HepG2 (cell line): ENCODE results near the gene CD3G. TPM values are rescaled to one million over a fixed set of nuclear protein-coding genes. Genes with fewer than 3 reads are reported as not detected.

ENCODE experiments used
- ATAC-seq: fragments of 200-7000 bp; cut with Tn5 transposase; 3 replicates; pipeline ENCODE4 v1.9.1; 2020; ENCODE audit warnings: mild to moderate bottlenecking, moderate library complexity
- BruUV-seq: library from RNA; stranded (reverse); fragments of 400-500 nt; replicated peaks from 2 replicates; lab custom pipeline; 2021; lab: Mats Ljungman, UMichigan
- CTCF ChIA-PET: fragments of 300-600 bp; formaldehyde crosslinking; extraction: SDS; loops from one replicate; lab custom pipeline; 2021; ENCODE audit warnings: low total read pairs, inconsistent platforms, low intra/inter-chr PET ratio; lab: Yijun Ruan, JAX
- POLR2A ChIA-PET: fragments of 350-600 bp; sonication (Branson Sonifier 250); formaldehyde crosslinking; loops from one replicate; lab custom pipeline; 2020; ENCODE audit warnings: antibody characterized with exemption, inconsistent platforms; lab: Yijun Ruan, JAX
- DNase-seq: peaks from one replicate; pipeline ENCODE4 v3.0.0-alpha.2; 2015; ENCODE audit warnings: low spot score
- FAIRE-seq: peaks from 3 replicates; lab custom pipeline; 2011; peaks lifted over from hg19 to GRCh38; lab: Jason Lieb, UNC
- H2AFZ ChIP-seq: one replicate; pipeline ENCODE4 v1.6.1; 2011; ENCODE audit warnings: low read length, inconsistent platforms
- H3K27ac ChIP-seq: fragments of 300-600 bp; 3 replicates; pipeline ENCODE4 v1.8.0; 2011; ENCODE audit warnings: mixed run types, mild to moderate bottlenecking, mixed read lengths, low read length, inconsistent platforms; ENCODE audit not compliant: insufficient read depth; ENCODE audit errors: extremely low read length
- H3K27me3 ChIP-seq, 2 experiments: fragments of 200-600 bp in 1 of 2; 2 replicates in 1 of 2; 3 replicates in 1 of 2; pipeline versions ENCODE4 v1.6.0 to v1.8.0; 2011; ENCODE audit warnings: low read length in 2 of 2, mild to moderate bottlenecking in 2 of 2, moderate library complexity in 2 of 2, inconsistent platforms in 1 of 2; ENCODE audit not compliant: insufficient read depth in 2 of 2, control insufficient read depth in 1 of 2
- H3K36me3 ChIP-seq, 2 experiments: fragments of 200-600 bp in 1 of 2; replicated peaks in 1 of 2; 2 replicates in 1 of 2; 3 replicates in 1 of 2; pipeline versions ENCODE4 v1.5.1 to v1.8.0; 2011; ENCODE audit warnings: low read length in 2 of 2, inconsistent platforms in 1 of 2; ENCODE audit not compliant: insufficient read depth in 2 of 2, control insufficient read depth in 1 of 2
- H3K4me1 ChIP-seq: 2 replicates; pipeline ENCODE4 v1.5.1; 2012; ENCODE audit warnings: low read length, inconsistent platforms; ENCODE audit not compliant: insufficient read depth
- H3K4me2 ChIP-seq: 2 replicates; pipeline ENCODE4 v1.6.0; 2011; ENCODE audit warnings: low read depth, low read length, inconsistent platforms
- H3K4me3 ChIP-seq, 3 experiments: fragments of 200-600 bp in 1 of 3; sonication (generic), shearing (Covaris generic) in 1 of 3; replicated peaks in 1 of 3; 2 replicates each; pipeline ENCODE4 v1.5.1; 2011 to 2016; ENCODE audit warnings: low read length in 3 of 3, inconsistent platforms in 2 of 3, low read depth in 2 of 3, mild to moderate bottlenecking in 2 of 3, control low read depth in 1 of 3, mixed read lengths in 1 of 3; ENCODE audit not compliant: insufficient read depth in 1 of 3
- H3K79me2 ChIP-seq: one replicate; pipeline ENCODE4 v1.6.1; 2011; ENCODE audit warnings: low read length, inconsistent platforms; ENCODE audit not compliant: insufficient read depth
- H3K9ac ChIP-seq: 2 replicates; pipeline ENCODE4 v1.6.0; 2011; ENCODE audit warnings: mild to moderate bottlenecking, low read depth, low read length, inconsistent platforms; ENCODE audit not compliant: insufficient read depth
- H3K9me3 ChIP-seq: 2 replicates; pipeline ENCODE4 v1.5.1; 2012; ENCODE audit warnings: mild to moderate bottlenecking, low read length
- H4K20me1 ChIP-seq: 2 replicates; pipeline ENCODE4 v1.6.0; 2011; ENCODE audit warnings: inconsistent platforms, mild to moderate bottlenecking, low read length, moderate library complexity; ENCODE audit not compliant: insufficient read depth
- ETV5 ChIP-seq: IDR thresholded peaks from 2 replicates; pipeline ENCODE4 v1.6.1; 2018; ENCODE audit warnings: missing biosample characterization, missing genetic modification reagents, inconsistent platforms, borderline replicate concordance
- FOSL2 ChIP-seq: sonication (generic); formaldehyde crosslinking; IDR thresholded peaks from 2 replicates; pipeline ENCODE4 v1.4.0; 2020; ENCODE audit warnings: missing genetic modification reagents
- HMGXB3 ChIP-seq: sonication (generic); formaldehyde crosslinking; IDR thresholded peaks from 2 replicates; pipeline ENCODE4 v1.4.0; 2020; ENCODE audit warnings: missing genetic modification reagents, borderline replicate concordance
- JUN ChIP-seq: sonication (generic); formaldehyde crosslinking; IDR thresholded peaks from 2 replicates; pipeline ENCODE4 v1.4.0; 2020; ENCODE audit warnings: mild to moderate bottlenecking, missing genetic modification reagents
- JUNB ChIP-seq: sonication (generic); formaldehyde crosslinking; IDR thresholded peaks from 2 replicates; pipeline ENCODE4 v1.8.0; 2022; ENCODE audit warnings: missing genetic modification reagents, mild to moderate bottlenecking, borderline replicate concordance
- NCOA2 ChIP-seq: sonication (generic); formaldehyde crosslinking; IDR thresholded peaks from 2 replicates; pipeline ENCODE4 v1.8.0; 2022; ENCODE audit warnings: inconsistent platforms
- NPAS2 ChIP-seq: sonication (generic); formaldehyde crosslinking; IDR thresholded peaks from 2 replicates; pipeline ENCODE4 v1.8.0; 2022; ENCODE audit warnings: mild to moderate bottlenecking, missing genetic modification reagents, borderline replicate concordance
- TP53 ChIP-seq: sonication (generic); formaldehyde crosslinking; conservative IDR thresholded peaks from 2 replicates; pipeline ENCODE4 v1.4.0; 2020; ENCODE audit warnings: missing genetic modification reagents
- ZNF317 ChIP-seq: sonication (generic); formaldehyde crosslinking; IDR thresholded peaks from 2 replicates; pipeline ENCODE4 v1.5.0; 2020; ENCODE audit warnings: mild to moderate bottlenecking, missing genetic modification reagents
- ZNF713 ChIP-seq: sonication (generic); formaldehyde crosslinking; IDR thresholded peaks from 2 replicates; pipeline ENCODE4 v1.4.0; 2020; ENCODE audit warnings: mild to moderate bottlenecking, missing genetic modification reagents
- ZNF746 ChIP-seq: sonication (generic); formaldehyde crosslinking; IDR thresholded peaks from 2 replicates; pipeline ENCODE4 v1.8.0; 2022; ENCODE audit warnings: mild to moderate bottlenecking, missing genetic modification reagents
- WGBS: methylation state at CpG from one replicate; pipeline ENCODE4 v1.1.6; 2017; ENCODE audit warnings: low lambda C conversion rate; 5-methylcytosine and 5-hydroxymethylcytosine counted together
- in situ Hi-C: cut with HindIII; loops from 2 replicates; pipeline ENCODE4 v1.10.0; 2017; ENCODE audit warnings: low pct_unique_long_range_greater_than_20kb; ENCODE audit not compliant: extremely low pct_ligation_motif_present
- intact Hi-C: fragments of 100-400 bp; cut with micrococcal nuclease; formaldehyde crosslinking; loops from one replicate; pipeline ENCODE4 v1.10.0; 2022; ENCODE audit not compliant: unreplicated experiment
- polyA plus RNA-seq, 8 experiments: library from polyadenylated mRNA; depleted of rRNA in 3 of 8; stranded (reverse) in 7 of 8; unstranded in 1 of 8; fragments of >200 nt; fragmentation: Illumina TruSeq in 4 of 8; extraction: Trizol in 4 of 8; gene quantifications; 2 replicates each; pipeline versions ENCODE4 v1.2.1 to v1.2.3, GENCODE V29; 2011 to 2016; ENCODE audit warnings: low read depth in 4 of 8, missing spikeins in 1 of 8, mixed read lengths in 1 of 8; ENCODE audit not compliant: insufficient read depth in 1 of 8
- total RNA-seq, 5 experiments: library from RNA; depleted of rRNA; stranded (reverse); fragments of >200 nt; fragmentation: Illumina TruSeq; extraction: Trizol; gene quantifications; 2 replicates each; pipeline ENCODE4 v1.2.3, GENCODE V29; 2016; ENCODE audit warnings: low read depth in 1 of 5
- TF ChIP-seq, protein P1 (sequence below): sonication (generic); formaldehyde crosslinking; IDR thresholded peaks from 2 replicates; pipeline ENCODE4 v1.4.0; 2020; ENCODE audit warnings: mild to moderate bottlenecking, missing genetic modification reagents

Gene CD3G
- total and polyA plus RNA-seq, 2 of the 13 experiments (the other 11 are each of a cell fraction or from before 2014, with no cell fraction given), result not detected

- TF ChIP-seq TP53 (CRISPR knock-in tag) (no peak), NPAS2 (no peak), ZNF746 (CRISPR knock-in tag) (no peak)
Measured at GRCh38 chr11:118341815-118342489, 2.2 kb upstream of the CD3G start (continued).

DNA sequence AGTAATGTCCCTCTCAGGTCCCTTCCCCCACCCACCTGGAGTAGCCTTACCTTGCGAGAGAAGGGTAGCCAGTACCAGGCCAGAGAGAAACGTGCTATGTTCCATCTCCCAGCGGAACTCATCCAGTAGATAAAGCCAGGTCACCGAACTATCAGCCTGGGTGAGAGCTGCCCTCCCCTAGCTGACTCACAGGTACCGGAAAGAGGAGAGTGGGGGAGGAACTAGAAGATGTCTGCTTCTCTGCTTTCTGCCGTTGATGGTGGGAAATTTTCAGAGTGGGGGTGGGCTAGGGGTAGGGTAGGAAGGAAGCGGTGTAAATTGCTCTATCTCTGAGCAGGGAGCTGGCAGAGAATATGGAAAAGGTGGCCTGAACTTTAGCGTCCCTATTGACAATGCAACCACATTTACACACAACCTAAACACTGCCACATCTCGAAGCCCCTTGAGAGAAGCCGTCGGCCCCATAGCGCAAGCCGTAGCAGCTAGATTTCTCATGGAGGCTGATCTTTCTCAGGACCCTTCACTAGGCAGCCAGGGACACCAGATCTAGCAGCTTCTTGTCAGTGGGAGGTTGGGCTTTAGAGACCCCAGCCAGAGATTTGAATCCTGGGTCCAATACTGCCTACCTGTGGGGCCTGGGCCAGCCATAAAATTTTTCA is 1.5 kb upstream of the CD3G start, which contains the start of gene CD3D:
TSS of gene CD3D (minus strand) at position 203 of the 659 bp plus-strand sequence. CDS start at position 105, 98 bp downstream.
- ChIA-PET CTCF (no interaction called here), POLR2A (no interaction called here)
- Histone ChIP-seq H2AFZ (peak within 1 kb of the TSS; percentile 25), H3K4me2 (peak within 1 kb of the TSS; percentile 33; the same call in 1 of the 2 replicates), H3K9ac (no peak within 1 kb of the TSS), H3K9me3 (no peaks in the 10 kb centered on the region), H4K20me1 (no peaks in the 10 kb centered on the region), H3K4me3 (no peak within 1 kb of the TSS), H3K4me1 (peaks cover 34% of the 10 kb centered on the region), H3K27ac (no peak within 1 kb of the TSS), H3K27me3 (peaks cover 3 to 23% of the 10 kb centered on the region in 2 experiments; a peak in 2 of 5 replicates), H3K36me3 (no peaks in the 10 kb centered on the region), H3K79me2 (no peaks in the 10 kb centered on the region)
- DNase-seq, result peak; percentile 20
- WGBS, result 16% methylated on average over 8 of the region's 13 CpGs
- in situ Hi-C loops (no loop called here), intact Hi-C loops (no loop called here)
- FAIRE-seq, result no peak
- ATAC-seq, result peak; percentile 60
- BruUV-seq, result no TSS peak
- TF ChIP-seq ZNF713 (CRISPR knock-in tag) (no peak), JUN (CRISPR knock-in tag) (no peak), JUNB (CRISPR knock-in tag) (no peak), HMGXB3 (no peak), ETV5 (CRISPR knock-in tag) (peak; percentile 48; the same call in 1 of the 2 replicates), NCOA2 (CRISPR knock-in tag) (no peak), FOSL2 (peak; percentile 68), ZNF317 (CRISPR knock-in tag) (0 out of 2 replicates have a peak, but pooled peaks have one; percentile 52)
- TF ChIP-seq, protein P1, sequence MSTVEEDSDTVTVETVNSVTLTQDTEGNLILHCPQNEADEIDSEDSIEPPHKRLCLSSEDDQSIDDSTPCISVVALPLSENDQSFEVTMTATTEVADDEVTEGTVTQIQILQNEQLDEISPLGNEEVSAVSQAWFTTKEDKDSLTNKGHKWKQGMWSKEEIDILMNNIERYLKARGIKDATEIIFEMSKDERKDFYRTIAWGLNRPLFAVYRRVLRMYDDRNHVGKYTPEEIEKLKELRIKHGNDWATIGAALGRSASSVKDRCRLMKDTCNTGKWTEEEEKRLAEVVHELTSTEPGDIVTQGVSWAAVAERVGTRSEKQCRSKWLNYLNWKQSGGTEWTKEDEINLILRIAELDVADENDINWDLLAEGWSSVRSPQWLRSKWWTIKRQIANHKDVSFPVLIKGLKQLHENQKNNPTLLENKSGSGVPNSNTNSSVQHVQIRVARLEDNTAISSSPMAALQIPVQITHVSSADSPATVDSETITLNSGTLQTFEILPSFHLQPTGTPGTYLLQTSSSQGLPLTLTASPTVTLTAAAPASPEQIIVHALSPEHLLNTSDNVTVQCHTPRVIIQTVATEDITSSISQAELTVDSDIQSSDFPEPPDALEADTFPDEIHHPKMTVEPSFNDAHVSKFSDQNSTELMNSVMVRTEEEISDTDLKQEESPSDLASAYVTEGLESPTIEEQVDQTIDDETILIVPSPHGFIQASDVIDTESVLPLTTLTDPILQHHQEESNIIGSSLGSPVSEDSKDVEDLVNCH (CRISPR knock-in tag), result no peak
